Lower lobe of right lung (tissue), 2 donors: ENCODE data around the gene C2orf92. TPM values are rescaled to one million over a fixed set of nuclear protein-coding genes. Genes with fewer than 3 reads are reported as not detected.

Source experiments
- ATAC-seq, 2 donors: fragments of 200-7000 bp; cut with Tn5 transposase; one replicate each; pipeline ENCODE4 v1.9.1; 2020 to 2022; ENCODE audit warnings: mild to moderate bottlenecking in 2 of 2, moderate library complexity in 2 of 2
- DNase-seq: peaks from one replicate; pipeline ENCODE4 v3.0.0-alpha.2; 2020
- H3K27ac ChIP-seq: fragments of 200-600 bp; one replicate; pipeline ENCODE4 v1.8.0; 2022
- H3K27me3 ChIP-seq: fragments of 200-600 bp; one replicate; pipeline ENCODE4 v1.8.0; 2022; ENCODE audit warnings: low read depth
- H3K36me3 ChIP-seq: fragments of 200-600 bp; one replicate; pipeline ENCODE4 v1.8.0; 2022; ENCODE audit warnings: mild to moderate bottlenecking
- H3K4me1 ChIP-seq: fragments of 200-600 bp; one replicate; pipeline ENCODE4 v1.8.0; 2022
- H3K4me3 ChIP-seq: fragments of 200-600 bp; one replicate; pipeline ENCODE4 v1.8.0; 2022; ENCODE audit warnings: mild to moderate bottlenecking
- H3K9me3 ChIP-seq: fragments of 200-600 bp; one replicate; pipeline ENCODE4 v1.8.0; 2022
- CTCF ChIP-seq: fragments of 200-600 bp; IDR thresholded peaks from one replicate; pipeline ENCODE4 v1.8.0; 2022; ENCODE audit warnings: antibody characterized with exemption, mild to moderate bottlenecking
- intact Hi-C: fragments of 100-400 bp; cut with DNase I; formaldehyde crosslinking; loops from one replicate; pipeline ENCODE4 v1.11.0; 2022
- total RNA-seq: library from RNA; stranded (reverse); fragmentation: NEBNext Ultra II Directional; extraction: Animal tissue kit (Norgen Biotek cat#: 25700); gene quantifications from one replicate; pipeline ENCODE4 v1.2.1, GENCODE V29; 2021
- donor health status: DM: no; HTN: yes; CAD: no; lungs with severe emphysema.

The C2orf92 gene
- total RNA-seq, 1 donor from 2014 or later, result 15.1 TPM

- no peaks in the 10 kb centered on the region for H3K9me3 ChIP-seq
- peak overlapping the region; percentile 79 for H3K4me3 ChIP-seq
- peak overlapping the region; percentile 93 for H3K27ac ChIP-seq
- ATAC-seq, result no peak
- intact Hi-C loops, result no loop called here
- TF ChIP-seq CTCF, result no peak
- peaks cover 33% of the 10 kb centered on the region for H3K4me1 ChIP-seq
- DNase-seq, result no peak
- H3K27me3 ChIP-seq, result no peaks in the 10 kb centered on the region
- peaks cover 30% of the 10 kb centered on the region for H3K36me3 ChIP-seq
Measured at GRCh38 chr2:97662386-97662894, 7.1 kb upstream of the C2orf92 start.

GRCh38 chr2:97662895-97663625 lies 6.5 kb upstream of the C2orf92 start:
- H3K4me3 ChIP-seq, result peak overlapping the region; percentile 79
- H3K4me1 ChIP-seq, result peaks cover 33% of the 10 kb centered on the region
- ATAC-seq, result peak; percentile 71 to 72
- peaks cover 24% of the 10 kb centered on the region for H3K36me3 ChIP-seq
- peak; percentile 89 for DNase-seq
- H3K27ac ChIP-seq, result peak overlapping the region; percentile 93
- H3K27me3 ChIP-seq, result no peaks in the 10 kb centered on the region
- no peak for TF ChIP-seq CTCF
- intact Hi-C loops, result no loop called here
- H3K9me3 ChIP-seq, result no peaks in the 10 kb centered on the region

- Histone ChIP-seq H3K27ac (peak overlapping the region; percentile 93), H3K4me3 (peak overlapping the region; percentile 79), H3K27me3 (no peaks in the 10 kb centered on the region), H3K36me3 (peaks cover 18% of the 10 kb centered on the region), H3K4me1 (peaks cover 33% of the 10 kb centered on the region), H3K9me3 (no peaks in the 10 kb centered on the region)
- intact Hi-C loops, result no loop called here
- DNase-seq (no peak), ATAC-seq (no peak)
- no peak for TF ChIP-seq CTCF
Measured at GRCh38 chr2:97663626-97663961, 5.9 kb upstream of the C2orf92 start.

- H3K4me1 ChIP-seq, result peaks cover 33% of the 10 kb centered on the region
- no peaks in the 10 kb centered on the region for H3K27me3 ChIP-seq
- DNase-seq (peak; percentile 98), ATAC-seq (peak; percentile 96 to 98)
- H3K9me3 ChIP-seq, result no peaks in the 10 kb centered on the region
- intact Hi-C loops, result no loop called here
- H3K27ac ChIP-seq, result peak within 1 kb of the TSS; percentile 93
- H3K4me3 ChIP-seq, result peak within 1 kb of the TSS; percentile 79
- H3K36me3 ChIP-seq, result peaks cover 13% of the 10 kb centered on the region
- TF ChIP-seq CTCF, result peak; percentile 57
Measured at GRCh38 chr2:97663962-97664635, 5.4 kb upstream of the C2orf92 start, which contains the start of gene ACTR1B. TSS of gene ACTR1B (minus strand) at chr2:97664044. CDS start at chr2:97663890, 154 bp downstream.

- no peak for ATAC-seq
- intact Hi-C loops, result no loop called here
Measured at GRCh38 chr2:97664636-97664970, 4.9 kb upstream of the C2orf92 start.

More at GRCh38 chr2:97664636-97664970, 4.9 kb upstream of the C2orf92 start:
- H3K9me3 ChIP-seq, result no peaks in the 10 kb centered on the region
- peak overlapping the region; percentile 93 for H3K27ac ChIP-seq
- H3K27me3 ChIP-seq, result no peaks in the 10 kb centered on the region
- no peak for TF ChIP-seq CTCF
- H3K4me3 ChIP-seq, result peak overlapping the region; percentile 79
- H3K4me1 ChIP-seq, result peaks cover 33% of the 10 kb centered on the region
- H3K36me3 ChIP-seq, result peaks cover 8% of the 10 kb centered on the region
- DNase-seq, result no peak
